A549 (cell line): Measurements from ENCODE around the gene PTPN1. TPM values are rescaled to one million over a fixed set of nuclear protein-coding genes. Genes with fewer than 3 reads are reported as not detected.

Source experiments
- ATAC-seq, 2 experiments: fragments of 200-7000 bp in 1 of 2; fragments of >200 bp in 1 of 2; cut with Nextera tagmentation in 1 of 2; cut with Tn5 transposase in 1 of 2; 3 replicates each; pipeline versions ENCODE4 v1.8.0 to v1.9.1; 2018 to 2020; ENCODE audit warnings: mild to moderate bottlenecking in 1 of 2, moderate library complexity in 1 of 2
- CTCF ChIA-PET: fragments of 300-600 bp; sonication (Branson Sonifier 250); formaldehyde crosslinking; extraction: SDS; loops from one replicate; lab custom pipeline; 2021; ENCODE audit warnings: antibody characterized with exemption, inconsistent platforms; lab: Yijun Ruan, JAX
- POLR2A ChIA-PET: fragments of 350-600 bp; formaldehyde crosslinking; extraction: SDS; loops from one replicate; lab custom pipeline; 2021; ENCODE audit warnings: antibody characterized with exemption, inconsistent platforms; lab: Yijun Ruan, JAX
- DNase-seq, 2 experiments: peaks; one replicate each; pipeline versions ENCODE4 v3.0.0 to v3.0.0-alpha.2; 2011 to 2016; ENCODE audit warnings: low read depth in 1 of 2, low spot score in 1 of 2
- FAIRE-seq: peaks from 2 replicates; lab custom pipeline; 2011; peaks lifted over from hg19 to GRCh38; lab: Jason Lieb, UNC
- H3K27ac ChIP-seq, 2 experiments: fragments of >200 bp; sonication (Bioruptor Twin); formaldehyde crosslinking; 3 replicates each; pipeline ENCODE4 v1.5.1; 2016 to 2017
- H3K4me1 ChIP-seq: fragments of >200 bp; sonication (Bioruptor Twin); formaldehyde crosslinking; 3 replicates; pipeline ENCODE4 v1.6.1; 2016
- H3K4me2 ChIP-seq: fragments of >200 bp; sonication (Bioruptor Twin); formaldehyde crosslinking; 3 replicates; pipeline ENCODE4 v1.6.1; 2016
- H3K4me3 ChIP-seq: fragments of >200 bp; sonication (Bioruptor Twin); formaldehyde crosslinking; 3 replicates; pipeline ENCODE4 v1.5.1; 2016
- H3K9me3 ChIP-seq: fragments of >200 bp; sonication (Bioruptor Twin); formaldehyde crosslinking; 3 replicates; pipeline ENCODE4 v1.6.1; 2016
- BCL3 ChIP-seq: fragments of >200 bp; sonication (Bioruptor Twin); formaldehyde crosslinking; IDR thresholded peaks from 3 replicates; pipeline ENCODE4 v1.6.1; 2016
- CHD2 ChIP-seq: fragments of 150-350 bp; IDR thresholded peaks from 2 replicates; pipeline ENCODE4 v1.6.1; 2014; ENCODE audit warnings: low read length; ENCODE audit not compliant: partially characterized antibody
- ESRRA ChIP-seq: fragments of 150-350 bp; IDR thresholded peaks from 2 replicates; pipeline ENCODE4 v1.6.1; 2014; ENCODE audit warnings: mild to moderate bottlenecking, low read length, borderline replicate concordance
- FOSL2 ChIP-seq, 2 experiments: fragments of 450-650 bp in 1 of 2; fragments of >200 bp in 1 of 2; sonication (Bioruptor Twin) in 1 of 2; formaldehyde crosslinking; IDR thresholded peaks; 2 replicates each; pipeline versions ENCODE4 v1.5.0 to v1.6.1; 2016 to 2020; ENCODE audit warnings: mild to moderate bottlenecking in 1 of 2, moderate library complexity in 1 of 2
- JUN ChIP-seq, 2 experiments: fragments of >200 bp; sonication (Bioruptor Twin); formaldehyde crosslinking; IDR thresholded peaks; 2 replicates in 1 of 2; 3 replicates in 1 of 2; pipeline ENCODE4 v1.6.1; 2016 to 2017
- MAFK ChIP-seq: fragments of 450-650 bp; IDR thresholded peaks from 2 replicates; pipeline ENCODE4 v1.6.1; 2014; ENCODE audit not compliant: partially characterized antibody
- MAX ChIP-seq: IDR thresholded peaks from 2 replicates; pipeline ENCODE4 v1.6.1; 2012
- PBX3 ChIP-seq: IDR thresholded peaks from 2 replicates; pipeline ENCODE4 v1.6.1; 2012
- PHF8 ChIP-seq: fragments of 200-600 bp; sonication (generic); IDR thresholded peaks from 2 replicates; pipeline ENCODE4 v1.6.1; 2016; ENCODE audit warnings: low read depth, mild to moderate bottlenecking, antibody characterized with exemption, moderate library complexity, borderline replicate concordance
- POLR2A ChIP-seq: IDR thresholded peaks from 2 replicates; pipeline ENCODE4 v1.6.1; 2012; ENCODE audit warnings: mild to moderate bottlenecking, low read length
- RARB ChIP-seq: fragments of 250-450 bp; sonication (Bioruptor Pico); IDR thresholded peaks from 2 replicates; pipeline ENCODE4 v1.8.0; 2021; ENCODE audit warnings: mild to moderate bottlenecking, moderate library complexity
- REST ChIP-seq: fragments of 200-600 bp; sonication (generic); IDR thresholded peaks from 2 replicates; pipeline ENCODE4 v1.6.1; 2016; ENCODE audit warnings: antibody characterized with exemption, mild to moderate bottlenecking, moderate library complexity
- RNF2 ChIP-seq: fragments of 200-600 bp; sonication (generic); IDR thresholded peaks from 2 replicates; pipeline ENCODE4 v1.6.1; 2016; ENCODE audit warnings: low read depth, mild to moderate bottlenecking, antibody characterized with exemption, moderate library complexity, borderline replicate concordance
- ZFP36 ChIP-seq: fragments of 450-650 bp; IDR thresholded peaks from 2 replicates; pipeline ENCODE4 v1.6.1; 2014; ENCODE audit warnings: borderline replicate concordance; ENCODE audit not compliant: partially characterized antibody
- WGBS: methylation state at CpG from one replicate; pipeline ENCODE4 v1.1.6; 2017; ENCODE audit errors: missing lambda C conversion rate; 5-methylcytosine and 5-hydroxymethylcytosine counted together
- polyA minus RNA-seq: library from RNA; depleted of rRNA, polyadenylated mRNA; stranded (reverse); fragments of >200 nt; gene quantifications from 2 replicates; pipeline ENCODE4 v1.2.3, GENCODE V29; 2011; rRNA and poly(A)+ RNA removed
- polyA plus RNA-seq, 4 experiments: library from polyadenylated mRNA; depleted of rRNA in 3 of 4; stranded (reverse); fragments of >200 nt; fragmentation: RNase III in 1 of 4; extraction: RNeasy Plus Mini Kit Qiagen cat#74134 plus additional on column Dnase treatment in 1 of 4; gene quantifications; 2 replicates in 3 of 4; 3 replicates in 1 of 4; pipeline ENCODE4 v1.2.3, GENCODE V29; 2011 to 2017
- TF ChIP-seq, protein P1 (sequence below): IDR thresholded peaks from 2 replicates; pipeline ENCODE4 v1.6.1; 2012; ENCODE audit warnings: low read depth, borderline replicate concordance
- TF ChIP-seq, protein P2 (sequence below): fragments of 450-650 bp; IDR thresholded peaks from 2 replicates; pipeline ENCODE4 v1.6.1; 2014; ENCODE audit warnings: antibody characterized with exemption
- TF ChIP-seq, protein P3 (sequence below): fragments of >200 bp; sonication (Bioruptor Twin); formaldehyde crosslinking; IDR thresholded peaks from 3 replicates; pipeline ENCODE4 v1.5.1; 2016

The PTPN1 gene
- polyA plus RNA-seq (2011; rRNA removed) (21.8 and 23.2 TPM in 2 replicates), polyA plus RNA-seq (2017; fragmentation: RNase III; extraction: RNeasy Plus Mini Kit Qiagen cat#74134 plus additional on column Dnase treatment) (24.3 to 26.7 TPM (median 25.6 TPM) in 3 replicates), polyA minus RNA-seq (15.7 and 16.0 TPM in 2 replicates)
- polyA plus RNA-seq (2012; cell fraction: cytosol; rRNA removed), result 17.7 and 21.9 TPM in 2 replicates
- 22.1 and 27.5 TPM in 2 replicates for polyA plus RNA-seq (2012; cell fraction: nucleus; rRNA removed)

- POLR2A ChIA-PET, result interaction anchor here (0.7 to 1.2 kb wide), 6 partner anchors 14 to 51 kb away, joined by 3 to 4 read pairs (median 4); no protein-coding TSS in a partner anchor
- Histone ChIP-seq H3K27ac (peak within 1 kb of the TSS; percentile 80 to 91), H3K9me3 (no peaks in the 10 kb centered on the region), H3K4me2 (peak within 1 kb of the TSS; percentile 100), H3K4me1 (peaks cover 36% of the 10 kb centered on the region), H3K4me3 (peak within 1 kb of the TSS; percentile 100)
- no peak for TF ChIP-seq ESRRA
- TF ChIP-seq, protein P1, sequence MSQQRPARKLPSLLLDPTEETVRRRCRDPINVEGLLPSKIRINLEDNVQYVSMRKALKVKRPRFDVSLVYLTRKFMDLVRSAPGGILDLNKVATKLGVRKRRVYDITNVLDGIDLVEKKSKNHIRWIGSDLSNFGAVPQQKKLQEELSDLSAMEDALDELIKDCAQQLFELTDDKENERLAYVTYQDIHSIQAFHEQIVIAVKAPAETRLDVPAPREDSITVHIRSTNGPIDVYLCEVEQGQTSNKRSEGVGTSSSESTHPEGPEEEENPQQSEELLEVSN, result 0 out of 2 replicates have a peak, but pooled peaks have one; percentile 25
- no peak for TF ChIP-seq RNF2
- TF ChIP-seq MAFK, result no peak
- peak; percentile 87 for TF ChIP-seq POLR2A
- TF ChIP-seq, protein P2, sequence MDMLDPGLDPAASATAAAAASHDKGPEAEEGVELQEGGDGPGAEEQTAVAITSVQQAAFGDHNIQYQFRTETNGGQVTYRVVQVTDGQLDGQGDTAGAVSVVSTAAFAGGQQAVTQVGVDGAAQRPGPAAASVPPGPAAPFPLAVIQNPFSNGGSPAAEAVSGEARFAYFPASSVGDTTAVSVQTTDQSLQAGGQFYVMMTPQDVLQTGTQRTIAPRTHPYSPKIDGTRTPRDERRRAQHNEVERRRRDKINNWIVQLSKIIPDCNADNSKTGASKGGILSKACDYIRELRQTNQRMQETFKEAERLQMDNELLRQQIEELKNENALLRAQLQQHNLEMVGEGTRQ, result peak; percentile 32; the same call in 1 of the 2 replicates
- peak; percentile 5 for TF ChIP-seq ZFP36
- TF ChIP-seq, protein P3, sequence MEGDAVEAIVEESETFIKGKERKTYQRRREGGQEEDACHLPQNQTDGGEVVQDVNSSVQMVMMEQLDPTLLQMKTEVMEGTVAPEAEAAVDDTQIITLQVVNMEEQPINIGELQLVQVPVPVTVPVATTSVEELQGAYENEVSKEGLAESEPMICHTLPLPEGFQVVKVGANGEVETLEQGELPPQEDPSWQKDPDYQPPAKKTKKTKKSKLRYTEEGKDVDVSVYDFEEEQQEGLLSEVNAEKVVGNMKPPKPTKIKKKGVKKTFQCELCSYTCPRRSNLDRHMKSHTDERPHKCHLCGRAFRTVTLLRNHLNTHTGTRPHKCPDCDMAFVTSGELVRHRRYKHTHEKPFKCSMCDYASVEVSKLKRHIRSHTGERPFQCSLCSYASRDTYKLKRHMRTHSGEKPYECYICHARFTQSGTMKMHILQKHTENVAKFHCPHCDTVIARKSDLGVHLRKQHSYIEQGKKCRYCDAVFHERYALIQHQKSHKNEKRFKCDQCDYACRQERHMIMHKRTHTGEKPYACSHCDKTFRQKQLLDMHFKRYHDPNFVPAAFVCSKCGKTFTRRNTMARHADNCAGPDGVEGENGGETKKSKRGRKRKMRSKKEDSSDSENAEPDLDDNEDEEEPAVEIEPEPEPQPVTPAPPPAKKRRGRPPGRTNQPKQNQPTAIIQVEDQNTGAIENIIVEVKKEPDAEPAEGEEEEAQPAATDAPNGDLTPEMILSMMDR, result no peak
- peak; percentile 86 for TF ChIP-seq CHD2
- TF ChIP-seq BCL3, result peak; percentile 51; the same call in 2 of the 3 replicates
- TF ChIP-seq MAX, result peak; percentile 44; the same call in 1 of the 2 replicates
- peak; percentile 64; the same call in 1 of the 2 replicates for TF ChIP-seq PBX3
- TF ChIP-seq PHF8, result peak; percentile 93
- TF ChIP-seq RARB (CRISPR knock-in tag), result no peak
- peak; percentile 88 for TF ChIP-seq REST
- TF ChIP-seq FOSL2 (IDR thresholded peaks at IDR 0.05), result no peak
- peak; percentile 80 for TF ChIP-seq FOSL2 (CRISPR knock-in tag; IDR thresholded peaks at IDR 0.05)
- peak; percentile 51 to 82; a peak in 3 of 5 replicates for TF ChIP-seq JUN (IDR thresholded peaks at IDR 0.05)
- ATAC-seq, result peak; percentile 97 to 98
- CTCF ChIA-PET, result interaction anchor here (0.9 to 2.5 kb wide), 5 partner anchors 8 to 65 kb away, joined by 3 to 15 read pairs (median 3); no protein-coding TSS in a partner anchor
- WGBS, result under 1% methylated on average over 35 of the region's 64 CpGs
- FAIRE-seq, result no peak
- DNase-seq, result peak; percentile 89 to 98
Observed at GRCh38 chr20:50509923-50510705, at the start of gene PTPN1. TSS of gene PTPN1 (plus strand) at chr20:50510383. CDS start at chr20:50510528, 145 bp downstream.
